ENCODE measurements around the gene JAZF1.
A peak's percentile ranks its signal among the peaks of the same experiment; 100 is the strongest.

JAZF1 gene

DNA sequence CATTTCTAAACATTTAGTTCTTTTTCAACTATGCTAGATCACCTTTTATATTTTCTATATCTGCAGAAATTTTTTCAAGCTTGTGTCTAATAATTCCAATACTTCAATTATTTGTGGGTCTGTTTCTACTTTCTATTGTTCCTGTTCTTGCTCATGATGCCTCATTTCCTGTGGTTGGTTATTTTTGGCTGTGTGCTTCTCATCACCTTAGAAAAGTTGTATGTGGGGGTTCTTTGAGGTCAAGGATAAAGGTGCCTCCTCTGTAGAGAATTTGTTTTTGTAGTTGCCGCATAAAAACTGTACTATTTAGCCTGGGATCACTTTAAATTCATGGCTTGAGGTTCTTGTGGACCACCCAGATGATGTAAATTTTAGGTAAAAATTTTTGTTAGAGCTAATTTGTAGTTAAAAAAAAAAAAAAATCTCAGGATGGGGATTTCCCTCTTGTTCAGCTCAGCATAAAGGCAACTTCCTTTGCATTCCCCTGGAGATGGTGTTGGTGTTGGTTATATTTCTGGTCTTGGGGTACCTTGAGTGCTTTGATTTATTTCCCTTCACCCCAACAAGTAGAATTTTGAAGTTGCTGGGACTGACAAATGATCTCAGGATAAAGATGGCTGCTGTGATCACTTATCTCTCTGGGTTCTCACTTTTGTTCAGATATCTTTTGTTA, 27.0 kb upstream of the JAZF1 start:
- in situ Hi-C loops (cut with HindIII; ENCODE audit: low sequenced_read_pairs), result no loop called here
- peak; percentile 40 for DNase-seq (ENCODE audit: low read depth, low spot score)
- TF ChIP-seq, protein P1, sequence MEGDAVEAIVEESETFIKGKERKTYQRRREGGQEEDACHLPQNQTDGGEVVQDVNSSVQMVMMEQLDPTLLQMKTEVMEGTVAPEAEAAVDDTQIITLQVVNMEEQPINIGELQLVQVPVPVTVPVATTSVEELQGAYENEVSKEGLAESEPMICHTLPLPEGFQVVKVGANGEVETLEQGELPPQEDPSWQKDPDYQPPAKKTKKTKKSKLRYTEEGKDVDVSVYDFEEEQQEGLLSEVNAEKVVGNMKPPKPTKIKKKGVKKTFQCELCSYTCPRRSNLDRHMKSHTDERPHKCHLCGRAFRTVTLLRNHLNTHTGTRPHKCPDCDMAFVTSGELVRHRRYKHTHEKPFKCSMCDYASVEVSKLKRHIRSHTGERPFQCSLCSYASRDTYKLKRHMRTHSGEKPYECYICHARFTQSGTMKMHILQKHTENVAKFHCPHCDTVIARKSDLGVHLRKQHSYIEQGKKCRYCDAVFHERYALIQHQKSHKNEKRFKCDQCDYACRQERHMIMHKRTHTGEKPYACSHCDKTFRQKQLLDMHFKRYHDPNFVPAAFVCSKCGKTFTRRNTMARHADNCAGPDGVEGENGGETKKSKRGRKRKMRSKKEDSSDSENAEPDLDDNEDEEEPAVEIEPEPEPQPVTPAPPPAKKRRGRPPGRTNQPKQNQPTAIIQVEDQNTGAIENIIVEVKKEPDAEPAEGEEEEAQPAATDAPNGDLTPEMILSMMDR (IDR thresholded peaks at IDR 0.05; ENCODE audit: low read depth, low read length), result no peak
- H3K4me3 ChIP-seq (ENCODE audit: low read depth, low read length), result no peak overlapping the region

DNA sequence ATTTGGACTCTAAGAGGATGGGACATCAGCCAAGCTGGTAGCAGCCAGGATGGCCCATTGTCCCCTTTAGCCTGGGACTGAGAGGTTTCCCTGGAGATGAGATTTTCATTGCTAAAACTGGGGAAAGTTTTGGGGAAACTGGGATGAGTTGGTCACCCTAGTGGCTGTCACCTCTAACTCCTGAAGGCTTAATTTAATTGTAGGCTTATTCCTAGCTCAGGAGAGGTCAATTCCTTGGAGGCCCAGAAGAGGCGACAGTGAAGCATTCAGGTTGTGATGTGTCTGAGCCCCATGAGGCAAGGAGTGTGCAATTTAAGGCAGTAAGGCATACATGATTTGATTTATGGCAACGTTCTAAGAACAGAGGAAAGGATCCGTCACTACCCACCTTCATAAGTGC, 24.9 kb upstream of the JAZF1 start:
- in situ Hi-C loops (cut with HindIII; ENCODE audit: low sequenced_read_pairs), result no loop called here
- no peak for DNase-seq (ENCODE audit: low read depth, low spot score)
- H3K4me3 ChIP-seq (ENCODE audit: low read depth, low read length), result no peak overlapping the region
- TF ChIP-seq, protein P1 (IDR thresholded peaks at IDR 0.05; ENCODE audit: low read depth, low read length), result no peak

GRCh38 chr7:28203508-28204240, 23.1 kb upstream of the JAZF1 start:
- H3K4me3 ChIP-seq (ENCODE audit: low read depth, low read length), result no peak overlapping the region
- in situ Hi-C loops (cut with HindIII; ENCODE audit: low sequenced_read_pairs), result no loop called here
- TF ChIP-seq, protein P1 (IDR thresholded peaks at IDR 0.05; ENCODE audit: low read depth, low read length), result no peak
- no peak for DNase-seq (ENCODE audit: low read depth, low spot score)

GRCh38 chr7:28202222-28202621, 21.6 kb upstream of the JAZF1 start:
- no peak overlapping the region for H3K4me3 ChIP-seq (ENCODE audit: low read depth, low read length)
- TF ChIP-seq, protein P1 (IDR thresholded peaks at IDR 0.05; ENCODE audit: low read depth, low read length), result no peak
- no peak for DNase-seq (ENCODE audit: low read depth, low spot score)
- in situ Hi-C loops (cut with HindIII; ENCODE audit: low sequenced_read_pairs), result no loop called here

DNA sequence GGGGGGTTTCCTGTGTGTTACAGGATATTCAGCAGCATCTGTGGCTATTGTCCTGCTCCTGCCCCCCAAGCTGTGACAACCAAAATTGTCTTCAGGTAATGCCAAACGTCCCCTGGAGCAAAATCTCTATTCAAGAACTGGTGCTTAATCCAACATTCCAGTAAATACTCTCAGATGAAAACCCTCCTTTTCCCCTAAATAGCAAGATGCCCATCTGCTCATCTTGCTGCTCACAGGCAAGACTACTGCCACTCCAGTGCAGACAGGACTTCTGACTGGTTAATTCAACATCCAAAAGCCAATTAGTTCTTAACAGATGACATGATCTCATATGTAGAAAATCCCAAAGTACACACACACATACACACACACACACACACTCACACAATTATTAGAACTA, 20.5 kb upstream of the JAZF1 start:
- in situ Hi-C loops (cut with HindIII; ENCODE audit: low sequenced_read_pairs), result no loop called here
- no peak overlapping the region for H3K4me3 ChIP-seq (ENCODE audit: low read depth, low read length)
- TF ChIP-seq, protein P1 (IDR thresholded peaks at IDR 0.05; ENCODE audit: low read depth, low read length), result no peak

DNA sequence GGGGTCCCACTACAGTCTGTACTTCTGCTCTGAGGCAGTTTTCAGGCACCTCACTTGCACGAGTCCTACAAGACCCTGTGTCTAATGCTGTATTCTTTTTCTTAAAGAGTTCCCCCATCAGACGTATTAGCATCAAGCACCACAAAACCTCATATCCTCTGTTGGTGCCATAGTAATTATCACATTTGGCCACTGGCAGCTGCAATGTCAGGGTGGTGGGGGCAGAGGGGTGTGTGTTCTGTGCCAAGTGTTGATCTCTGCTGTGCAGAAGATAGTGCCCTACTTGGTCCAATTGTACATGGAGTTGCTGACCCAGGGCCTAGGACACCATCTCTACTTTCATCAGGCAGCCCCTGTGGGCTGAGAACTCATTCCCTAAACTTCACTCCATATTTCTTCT, 20.0 kb upstream of the JAZF1 start:
- DNase-seq (ENCODE audit: low read depth, low spot score), result no peak
- in situ Hi-C loops (cut with HindIII; ENCODE audit: low sequenced_read_pairs), result no loop called here
- H3K4me3 ChIP-seq (ENCODE audit: low read depth, low read length), result no peak overlapping the region
- TF ChIP-seq, protein P1 (IDR thresholded peaks at IDR 0.05; ENCODE audit: low read depth, low read length), result no peak

More for the DNA sequence above, 20.5 kb upstream of the JAZF1 start:
- no peak for DNase-seq (ENCODE audit: low read depth, low spot score)
